HCT116 (cell line): Measurements from ENCODE around the gene MYH1.

Source experiments
- EGR1 ChIP-seq: IDR thresholded peaks from 2 replicates; pipeline ENCODE4 v1.6.1; 2012; ENCODE audit warnings: low read depth
- ELF1 ChIP-seq: IDR thresholded peaks from 2 replicates; pipeline ENCODE4 v1.6.1; 2012; ENCODE audit warnings: low read depth, borderline replicate concordance
- EZH2 ChIP-seq: fragments of 200-600 bp; sonication (generic); IDR thresholded peaks from 2 replicates; pipeline ENCODE4 v1.6.1; 2017; ENCODE audit warnings: antibody characterized with exemption, mixed run types
- FOSL1 ChIP-seq: IDR thresholded peaks from 2 replicates; pipeline ENCODE4 v1.6.1; 2012; ENCODE audit warnings: low read depth
- POLR2A ChIP-seq: IDR thresholded peaks from 2 replicates; pipeline ENCODE4 v1.7.0; 2011; ENCODE audit warnings: borderline replicate concordance; ENCODE audit not compliant: insufficient read depth, insufficient read length; ENCODE audit errors: extremely low read depth
- SIN3A ChIP-seq: IDR thresholded peaks from 2 replicates; pipeline ENCODE4 v1.6.1; 2012; ENCODE audit warnings: low read depth
- TF ChIP-seq, protein P1 (sequence below), 3 experiments: fragments of 200-600 bp in 1 of 3; sonication (generic) in 1 of 3; IDR thresholded peaks in 2 of 3; conservative IDR thresholded peaks in 1 of 3; 2 replicates each; pipeline ENCODE4 v1.5.1; 2012 to 2017; ENCODE audit warnings: low read depth in 2 of 3, low read length in 2 of 3, antibody characterized with exemption in 1 of 3, borderline replicate concordance in 1 of 3, control low read depth in 1 of 3, mild to moderate bottlenecking in 1 of 3, mixed read lengths in 1 of 3, mixed run types in 1 of 3, moderate library complexity in 1 of 3; ENCODE audit not compliant: insufficient read depth in 1 of 3

DNA sequence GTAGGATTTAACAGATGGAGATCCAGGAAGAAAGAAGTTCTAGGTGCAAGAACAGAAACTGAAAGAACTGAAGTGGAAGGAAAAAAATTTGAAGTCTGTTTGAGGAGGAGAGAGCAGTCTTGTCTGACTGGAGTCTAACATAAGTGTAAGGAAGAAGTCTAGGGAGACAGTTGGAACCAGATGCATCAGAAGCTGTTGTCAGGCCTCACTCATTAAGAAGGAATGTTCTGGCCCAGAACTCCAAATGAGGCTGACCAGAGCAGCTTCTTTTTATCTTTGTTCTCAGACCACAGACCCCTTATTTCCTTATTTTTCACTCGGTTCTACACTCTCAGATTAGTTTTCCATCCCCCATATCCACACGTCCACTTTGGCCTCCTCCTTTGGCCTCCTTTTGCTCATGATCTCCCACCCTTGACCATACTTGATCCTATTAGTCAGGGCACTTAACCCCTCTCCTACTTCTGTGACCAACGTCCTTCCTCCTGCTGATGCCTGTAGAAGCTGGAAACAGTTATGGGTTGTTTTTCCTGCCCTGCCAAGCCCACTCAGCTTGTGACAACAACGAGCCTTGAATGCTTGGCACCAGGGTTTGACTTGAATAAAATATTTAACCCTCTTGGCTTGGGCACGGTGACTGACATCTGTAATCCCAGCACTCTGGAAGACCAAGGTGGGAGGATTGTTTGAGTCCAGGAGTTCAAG lies 38.1 kb upstream of the MYH1 start:
- TF ChIP-seq SIN3A (no peak), POLR2A (no peak), EGR1 (no peak), FOSL1 (no peak), EZH2 (no peak), ELF1 (no peak)
- TF ChIP-seq, protein P1, sequence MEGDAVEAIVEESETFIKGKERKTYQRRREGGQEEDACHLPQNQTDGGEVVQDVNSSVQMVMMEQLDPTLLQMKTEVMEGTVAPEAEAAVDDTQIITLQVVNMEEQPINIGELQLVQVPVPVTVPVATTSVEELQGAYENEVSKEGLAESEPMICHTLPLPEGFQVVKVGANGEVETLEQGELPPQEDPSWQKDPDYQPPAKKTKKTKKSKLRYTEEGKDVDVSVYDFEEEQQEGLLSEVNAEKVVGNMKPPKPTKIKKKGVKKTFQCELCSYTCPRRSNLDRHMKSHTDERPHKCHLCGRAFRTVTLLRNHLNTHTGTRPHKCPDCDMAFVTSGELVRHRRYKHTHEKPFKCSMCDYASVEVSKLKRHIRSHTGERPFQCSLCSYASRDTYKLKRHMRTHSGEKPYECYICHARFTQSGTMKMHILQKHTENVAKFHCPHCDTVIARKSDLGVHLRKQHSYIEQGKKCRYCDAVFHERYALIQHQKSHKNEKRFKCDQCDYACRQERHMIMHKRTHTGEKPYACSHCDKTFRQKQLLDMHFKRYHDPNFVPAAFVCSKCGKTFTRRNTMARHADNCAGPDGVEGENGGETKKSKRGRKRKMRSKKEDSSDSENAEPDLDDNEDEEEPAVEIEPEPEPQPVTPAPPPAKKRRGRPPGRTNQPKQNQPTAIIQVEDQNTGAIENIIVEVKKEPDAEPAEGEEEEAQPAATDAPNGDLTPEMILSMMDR (IDR thresholded peaks at IDR 0.05 in 2 of 3, conservative IDR thresholded peaks at IDR 0.05 in 1 of 3; ENCODE audit: borderline replicate concordance in 1 of 3, insufficient read depth in 1 of 3, low read depth in 2 of 3, low read length in 2 of 3) = no peak
